Suprapubic skin (tissue), 4 donors: Measurements from ENCODE around the gene MYBPC1. TPM values are rescaled to one million over a fixed set of nuclear protein-coding genes. Genes with fewer than 3 reads are reported as not detected.

Experiments
- DNase-seq, 2 donors: peaks; one replicate each; pipeline ENCODE4 v3.0.0-alpha.2; 2019; ENCODE audit warnings: low spot score in 2 of 2
- H3K27ac ChIP-seq: fragments of 200-600 bp; sonication (generic); one replicate; pipeline ENCODE4 v1.5.1; 2019
- H3K27me3 ChIP-seq: fragments of 200-600 bp; sonication (generic); one replicate; pipeline ENCODE4 v1.5.1; 2019
- H3K36me3 ChIP-seq: fragments of 200-600 bp; sonication (generic); one replicate; pipeline ENCODE4 v1.5.1; 2019
- H3K4me1 ChIP-seq: fragments of 200-600 bp; sonication (generic); one replicate; pipeline ENCODE4 v1.5.1; 2019
- H3K4me3 ChIP-seq: fragments of 200-600 bp; sonication (generic); one replicate; pipeline ENCODE4 v1.5.1; 2019; ENCODE audit warnings: mild to moderate bottlenecking
- H3K9me3 ChIP-seq: fragments of 200-600 bp; sonication (generic); one replicate; pipeline ENCODE4 v1.5.1; 2019
- CTCF ChIP-seq, 2 donors: fragments of 200-600 bp in 1 of 2; fragments of 450-650 bp in 1 of 2; sonication (generic) in 1 of 2; IDR thresholded peaks; one replicate each; pipeline ENCODE4 v1.5.1; 2016 to 2019; ENCODE audit warnings: antibody characterized with exemption in 2 of 2, mild to moderate bottlenecking in 1 of 2, moderate library complexity in 1 of 2
- EP300 ChIP-seq: sonication (generic); formaldehyde crosslinking; IDR thresholded peaks from one replicate; pipeline ENCODE4 v1.6.1; 2017; ENCODE audit warnings: antibody characterized with exemption
- POLR2A ChIP-seq, 2 donors: fragments of 450-650 bp; IDR thresholded peaks; one replicate each; pipeline ENCODE4 v1.6.1; 2017; ENCODE audit warnings: antibody characterized with exemption in 2 of 2, mild to moderate bottlenecking in 2 of 2, moderate library complexity in 2 of 2
- POLR2AphosphoS5 ChIP-seq, 3 donors: sonication (generic); formaldehyde crosslinking; IDR thresholded peaks; one replicate each; pipeline ENCODE4 v1.6.1; 2017; ENCODE audit warnings: antibody characterized with exemption in 3 of 3
- WGBS: methylation state at CpG from one replicate; pipeline ENCODE4 v1.1.5; 2018; 5-methylcytosine and 5-hydroxymethylcytosine counted together
- total RNA-seq, 4 donors: library from RNA; depleted of rRNA; stranded (reverse); fragments of >200 nt; gene quantifications; one replicate each; pipeline ENCODE4 v1.1.0, GENCODE V29; 2016

Gene MYBPC1
- total RNA-seq, 4 donors from 2014 or later, result 2.1 to 11.9 (median 7.0) TPM

- Histone ChIP-seq H3K27ac (no peak overlapping the region), H3K27me3 (no peaks in the 10 kb centered on the region), H3K36me3 (no peaks in the 10 kb centered on the region), H3K4me1 (peaks cover 46% of the 10 kb centered on the region), H3K4me3 (no peak overlapping the region), H3K9me3 (no peaks in the 10 kb centered on the region)
- TF ChIP-seq CTCF (IDR thresholded peaks at IDR 0.05) (no peak), POLR2AphosphoS5 (IDR thresholded peaks at IDR 0.05) (no peak), EP300 (no peak), POLR2A (IDR thresholded peaks at IDR 0.05) (no peak)
- WGBS, result 67% methylated on average over 2 of the region's 2 CpGs
- DNase-seq, result no peak
Observed at GRCh38 chr12:101619026-101619786, 24.4 kb downstream of the MYBPC1 start.

GRCh38 chr12:101619858-101620761, 25.3 kb downstream of the MYBPC1 start:
- H3K27ac ChIP-seq, result no peak overlapping the region

GRCh38 chr12:101620762-101621133, 26.0 kb downstream of the MYBPC1 start:
- Histone ChIP-seq H3K9me3 (no peaks in the 10 kb centered on the region), H3K27me3 (no peaks in the 10 kb centered on the region), H3K36me3 (no peaks in the 10 kb centered on the region), H3K4me3 (no peak overlapping the region), H3K27ac (no peak overlapping the region), H3K4me1 (peaks cover 33% of the 10 kb centered on the region)
- 68% methylated on average over 2 of the region's 2 CpGs for WGBS
- DNase-seq, result no peak
- TF ChIP-seq EP300 (no peak), CTCF (IDR thresholded peaks at IDR 0.05) (no peak), POLR2AphosphoS5 (IDR thresholded peaks at IDR 0.05) (no peak), POLR2A (IDR thresholded peaks at IDR 0.05) (no peak)

More at GRCh38 chr12:101619858-101620761, 25.3 kb downstream of the MYBPC1 start:
- no peak for DNase-seq
- Histone ChIP-seq H3K27me3 (no peaks in the 10 kb centered on the region), H3K4me1 (peaks cover 39% of the 10 kb centered on the region), H3K36me3 (no peaks in the 10 kb centered on the region), H3K9me3 (no peaks in the 10 kb centered on the region), H3K4me3 (no peak overlapping the region)
- TF ChIP-seq CTCF (IDR thresholded peaks at IDR 0.05) (no peak), POLR2AphosphoS5 (IDR thresholded peaks at IDR 0.05) (no peak), POLR2A (IDR thresholded peaks at IDR 0.05) (no peak), EP300 (no peak)
- WGBS, result 58% methylated on average over 6 of the region's 6 CpGs

- no peak for DNase-seq
- Histone ChIP-seq H3K36me3 (no peaks in the 10 kb centered on the region), H3K4me3 (no peak overlapping the region), H3K9me3 (no peaks in the 10 kb centered on the region), H3K27ac (no peak overlapping the region), H3K4me1 (no peaks in the 10 kb centered on the region), H3K27me3 (no peaks in the 10 kb centered on the region)
- 78% methylated on average over 3 of the region's 3 CpGs for WGBS
- TF ChIP-seq POLR2A (IDR thresholded peaks at IDR 0.05) (no peak), POLR2AphosphoS5 (IDR thresholded peaks at IDR 0.05) (no peak), EP300 (no peak), CTCF (IDR thresholded peaks at IDR 0.05) (no peak)
Observed at GRCh38 chr12:101628676-101629075, 33.9 kb downstream of the MYBPC1 start.

- Histone ChIP-seq H3K4me1 (no peaks in the 10 kb centered on the region), H3K36me3 (no peaks in the 10 kb centered on the region), H3K9me3 (no peaks in the 10 kb centered on the region), H3K27me3 (no peaks in the 10 kb centered on the region), H3K4me3 (no peak overlapping the region), H3K27ac (no peak overlapping the region)
- 77% methylated on average over 2 of the region's 2 CpGs for WGBS
- no peak for TF ChIP-seq CTCF (IDR thresholded peaks at IDR 0.05)
- TF ChIP-seq EP300, result no peak
- DNase-seq, result no peak
Observed at GRCh38 chr12:101634724-101635123, 40.0 kb downstream of the MYBPC1 start.
